GM06990 (cell line): ENCODE results near the gene SFT2D2.

Experiments used
- DNase-seq: peaks from one replicate; pipeline ENCODE4 v3.0.0-alpha.2; 2011; ENCODE audit not compliant: insufficient read length; ENCODE audit errors: extremely low read depth
- H3K27me3 ChIP-seq: replicated peaks from 2 replicates; pipeline ENCODE4 v1.6.0; 2011; ENCODE audit warnings: low read length; ENCODE audit not compliant: control insufficient read depth, insufficient read depth
- H3K36me3 ChIP-seq: 2 replicates; pipeline ENCODE4 v1.5.1; 2011; ENCODE audit warnings: low read length; ENCODE audit not compliant: control insufficient read depth, insufficient read depth
- H3K4me3 ChIP-seq: replicated peaks from 2 replicates; pipeline ENCODE4 v1.5.1; 2011; ENCODE audit warnings: low read depth, mild to moderate bottlenecking, control low read depth, low read length
- CTCF ChIP-seq: IDR thresholded peaks from 2 replicates; pipeline ENCODE4 v1.5.1; 2011; ENCODE audit warnings: low read length, control low read depth, mild to moderate bottlenecking, inconsistent platforms; ENCODE audit not compliant: insufficient read depth, poor library complexity, severe bottlenecking

The SFT2D2 gene

GRCh38 chr1:168225476-168226190 is at the start of gene SFT2D2:
TSS of gene SFT2D2 (plus strand) at chr1:168226004. CDS start at chr1:168226080, 76 bp downstream.
- TF ChIP-seq CTCF, result no peak
- Histone ChIP-seq H3K4me3 (peak within 1 kb of the TSS; percentile 91), H3K36me3 (peaks cover 3% of the 10 kb centered on the region), H3K27me3 (no peaks in the 10 kb centered on the region)
- DNase-seq, result peak; percentile 91

GRCh38 chr1:168178227-168178637 is 47.6 kb upstream of the SFT2D2 start:
- no peak for DNase-seq
- peak overlapping the region; percentile 78 for H3K4me3 ChIP-seq
- TF ChIP-seq CTCF, result no peak
- H3K36me3 ChIP-seq, result no peaks in the 10 kb centered on the region
- no peaks in the 10 kb centered on the region for H3K27me3 ChIP-seq

- Histone ChIP-seq H3K27me3 (no peaks in the 10 kb centered on the region), H3K36me3 (no peaks in the 10 kb centered on the region), H3K4me3 (peak within 1 kb of the TSS; percentile 78)
- peak; percentile 97 for DNase-seq
- TF ChIP-seq CTCF, result peak; percentile 51
Measured at GRCh38 chr1:168178638-168179437, 47.0 kb upstream of the SFT2D2 start, which contains the start of gene TIPRL. TSS of gene TIPRL (plus strand) at chr1:168178962. CDS start at chr1:168179078, 116 bp downstream.

GRCh38 chr1:168179438-168180147 is 46.2 kb upstream of the SFT2D2 start:
- H3K27me3 ChIP-seq, result no peaks in the 10 kb centered on the region
- no peak for DNase-seq

More at GRCh38 chr1:168179438-168180147, 46.2 kb upstream of the SFT2D2 start:
- Histone ChIP-seq H3K36me3 (no peaks in the 10 kb centered on the region), H3K4me3 (peak overlapping the region; percentile 78)
- TF ChIP-seq CTCF, result no peak
